SK-N-MC (cell line): ENCODE measurements around the gene CHRFAM7A.
"Not testable (repeated sequence)": the region's sequence is repeated elsewhere in the genome, so short reads cannot be mapped to it uniquely, and the experiment has no call there.

Experiments used
- EZH2 ChIP-seq: fragments of 200-600 bp; sonication (generic); IDR thresholded peaks from one replicate; pipeline ENCODE4 v1.6.1; 2017; ENCODE audit warnings: antibody characterized with exemption
- POLR2AphosphoS5 ChIP-seq: IDR thresholded peaks from 2 replicates; pipeline ENCODE4 v1.6.1; 2012; ENCODE audit warnings: mild to moderate bottlenecking, low read depth, low read length, borderline replicate concordance

- TF ChIP-seq POLR2AphosphoS5, EZH2: not testable (repeated sequence)
These were observed 59.2 kb downstream of the CHRFAM7A start for GRCh38 chr15:30334152-30334551.
